SJSA1 (cell line): ENCODE results near the gene CMTM2. TPM values are rescaled to one million over a fixed set of nuclear protein-coding genes. Genes with fewer than 3 reads are reported as not detected.
A peak's percentile ranks its signal among the peaks of the same experiment; 100 is the strongest.

Source experiments
- DNase-seq, 2 experiments: peaks; one replicate each; pipeline ENCODE4 v3.0.0-alpha.2; 2015 to 2020; ENCODE audit warnings: low spot score in 2 of 2, low read depth in 1 of 2
- H3K27ac ChIP-seq: fragments of 250-450 bp; sonication (Bioruptor Pico); 2 replicates; pipeline ENCODE4 v1.5.1; 2020; ENCODE audit warnings: mild to moderate bottlenecking, moderate library complexity
- H3K27me3 ChIP-seq: fragments of 250-450 bp; sonication (Bioruptor Pico); replicated peaks from 2 replicates; pipeline ENCODE4 v1.5.1; 2020; ENCODE audit warnings: mild to moderate bottlenecking, moderate library complexity
- H3K36me3 ChIP-seq: fragments of 250-450 bp; sonication (Bioruptor Pico); 2 replicates; pipeline ENCODE4 v1.5.1; 2020; ENCODE audit warnings: mild to moderate bottlenecking
- H3K4me1 ChIP-seq: fragments of 250-450 bp; sonication (Bioruptor Pico); replicated peaks from 2 replicates; pipeline ENCODE4 v1.6.1; 2021; ENCODE audit warnings: mild to moderate bottlenecking
- H3K4me3 ChIP-seq: fragments of 250-450 bp; sonication (Bioruptor Pico); 2 replicates; pipeline ENCODE4 v1.5.1; 2020; ENCODE audit warnings: mild to moderate bottlenecking
- H3K9me3 ChIP-seq: fragments of 250-450 bp; sonication (Bioruptor Pico); replicated peaks from 2 replicates; pipeline ENCODE4 v1.5.1; 2020; ENCODE audit warnings: mild to moderate bottlenecking
- total RNA-seq: library from RNA; depleted of rRNA; stranded (reverse); fragments of >200 nt; shearing (Covaris generic); gene quantifications from 2 replicates; pipeline ENCODE4 v1.2.3, GENCODE V29; 2014; rRNA removed

Gene CMTM2
- total RNA-seq, result 1.6 TPM in 1 of 2 replicates, not detected in the other

- no peak within 1 kb of the TSS for H3K27ac ChIP-seq
These were observed at the start of gene CMTM2 for GRCh38 chr16:66578651-66579531. CMTM2 (plus strand) TSS chr16:66579463; CDS start chr16:66579608, 145 bp downstream.

GRCh38 chr16:66529475-66529874 is 49.8 kb upstream of the CMTM2 start:
- Histone ChIP-seq H3K4me3 (no peak overlapping the region), H3K27me3 (no peaks in the 10 kb centered on the region), H3K27ac (no peak overlapping the region), H3K36me3 (peaks cover 59% of the 10 kb centered on the region), H3K4me1 (no peaks in the 10 kb centered on the region), H3K9me3 (no peaks in the 10 kb centered on the region)
- peak in 1 of 2 experiments; percentile 27 for DNase-seq

More at GRCh38 chr16:66578651-66579531, at the start of gene CMTM2:
- no peaks in the 10 kb centered on the region for H3K36me3 ChIP-seq
- DNase-seq, result no peak
- no peaks in the 10 kb centered on the region for H3K27me3 ChIP-seq
- H3K4me3 ChIP-seq, result no peak within 1 kb of the TSS
- no peaks in the 10 kb centered on the region for H3K9me3 ChIP-seq
- no peaks in the 10 kb centered on the region for H3K4me1 ChIP-seq

DNA sequence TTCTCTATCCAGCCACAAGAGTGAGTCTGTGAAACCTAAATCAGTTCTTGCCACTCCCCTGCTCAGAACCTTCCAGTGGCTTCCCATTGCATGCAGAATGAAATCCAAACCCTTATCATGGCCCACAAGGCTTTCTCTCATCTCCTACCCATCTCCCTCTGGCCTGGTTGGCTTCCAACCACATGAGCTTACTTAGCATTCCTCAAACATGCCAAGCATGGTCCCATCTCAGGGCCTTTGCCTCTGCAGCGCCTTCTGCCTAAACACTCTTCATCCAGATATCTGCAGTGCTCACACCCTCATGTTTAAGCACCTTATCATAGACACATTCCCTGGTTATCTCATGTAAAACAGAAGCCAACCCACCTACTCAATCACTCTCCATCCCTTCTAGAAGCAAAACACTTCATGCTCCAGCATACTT is 44.9 kb upstream of the CMTM2 start:
- Histone ChIP-seq H3K4me3 (no peak overlapping the region), H3K27me3 (no peaks in the 10 kb centered on the region), H3K36me3 (peaks cover 52% of the 10 kb centered on the region), H3K4me1 (no peaks in the 10 kb centered on the region), H3K9me3 (no peaks in the 10 kb centered on the region), H3K27ac (no peak overlapping the region)
- DNase-seq, result peak in 1 of 2 experiments; percentile 25

DNA sequence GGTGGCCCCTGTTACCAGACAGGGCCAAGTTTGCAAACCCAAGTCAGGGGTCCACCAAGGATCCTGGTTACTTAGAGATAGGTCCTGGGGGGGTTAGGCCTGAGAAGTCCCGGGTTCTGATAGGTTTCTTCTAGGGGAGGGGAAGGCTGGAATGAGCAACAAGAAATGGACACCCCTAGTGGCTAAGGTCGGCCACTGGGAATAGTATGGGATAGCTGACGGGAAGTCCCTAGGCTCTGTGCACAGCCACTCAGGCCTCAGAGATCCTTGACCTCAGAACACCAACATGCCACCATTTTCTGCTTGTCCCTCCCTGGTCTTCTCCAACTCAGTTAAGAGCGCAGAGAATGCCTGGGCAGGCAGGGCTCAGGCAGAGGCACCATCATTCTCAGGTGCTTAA is 42.7 kb upstream of the CMTM2 start:
- H3K4me3 ChIP-seq, result no peak overlapping the region
- DNase-seq, result no peak
- H3K27ac ChIP-seq, result no peak overlapping the region
- peaks cover 41% of the 10 kb centered on the region for H3K36me3 ChIP-seq
- H3K27me3 ChIP-seq, result no peaks in the 10 kb centered on the region
- no peaks in the 10 kb centered on the region for H3K4me1 ChIP-seq
- H3K9me3 ChIP-seq, result no peaks in the 10 kb centered on the region

- Histone ChIP-seq H3K9me3 (no peaks in the 10 kb centered on the region), H3K36me3 (peaks cover 42% of the 10 kb centered on the region), H3K27ac (no peak overlapping the region), H3K27me3 (no peaks in the 10 kb centered on the region), H3K4me3 (no peak overlapping the region), H3K4me1 (no peaks in the 10 kb centered on the region)
- no peak for DNase-seq
These were observed 42.0 kb upstream of the CMTM2 start for GRCh38 chr16:66537236-66537635.

GRCh38 chr16:66538910-66539309 is 40.4 kb upstream of the CMTM2 start:
- no peak overlapping the region for H3K27ac ChIP-seq
- H3K4me1 ChIP-seq, result no peaks in the 10 kb centered on the region
- no peaks in the 10 kb centered on the region for H3K27me3 ChIP-seq
- H3K9me3 ChIP-seq, result no peaks in the 10 kb centered on the region
- DNase-seq, result no peak
- peaks cover 42% of the 10 kb centered on the region for H3K36me3 ChIP-seq
- no peak overlapping the region for H3K4me3 ChIP-seq

GRCh38 chr16:66539623-66540469 is 39.4 kb upstream of the CMTM2 start:
- no peak for DNase-seq
- no peak overlapping the region for H3K27ac ChIP-seq
- H3K4me3 ChIP-seq, result no peak overlapping the region
- peaks cover 42% of the 10 kb centered on the region for H3K36me3 ChIP-seq
- no peaks in the 10 kb centered on the region for H3K4me1 ChIP-seq
- H3K9me3 ChIP-seq, result no peaks in the 10 kb centered on the region
- no peaks in the 10 kb centered on the region for H3K27me3 ChIP-seq

DNA sequence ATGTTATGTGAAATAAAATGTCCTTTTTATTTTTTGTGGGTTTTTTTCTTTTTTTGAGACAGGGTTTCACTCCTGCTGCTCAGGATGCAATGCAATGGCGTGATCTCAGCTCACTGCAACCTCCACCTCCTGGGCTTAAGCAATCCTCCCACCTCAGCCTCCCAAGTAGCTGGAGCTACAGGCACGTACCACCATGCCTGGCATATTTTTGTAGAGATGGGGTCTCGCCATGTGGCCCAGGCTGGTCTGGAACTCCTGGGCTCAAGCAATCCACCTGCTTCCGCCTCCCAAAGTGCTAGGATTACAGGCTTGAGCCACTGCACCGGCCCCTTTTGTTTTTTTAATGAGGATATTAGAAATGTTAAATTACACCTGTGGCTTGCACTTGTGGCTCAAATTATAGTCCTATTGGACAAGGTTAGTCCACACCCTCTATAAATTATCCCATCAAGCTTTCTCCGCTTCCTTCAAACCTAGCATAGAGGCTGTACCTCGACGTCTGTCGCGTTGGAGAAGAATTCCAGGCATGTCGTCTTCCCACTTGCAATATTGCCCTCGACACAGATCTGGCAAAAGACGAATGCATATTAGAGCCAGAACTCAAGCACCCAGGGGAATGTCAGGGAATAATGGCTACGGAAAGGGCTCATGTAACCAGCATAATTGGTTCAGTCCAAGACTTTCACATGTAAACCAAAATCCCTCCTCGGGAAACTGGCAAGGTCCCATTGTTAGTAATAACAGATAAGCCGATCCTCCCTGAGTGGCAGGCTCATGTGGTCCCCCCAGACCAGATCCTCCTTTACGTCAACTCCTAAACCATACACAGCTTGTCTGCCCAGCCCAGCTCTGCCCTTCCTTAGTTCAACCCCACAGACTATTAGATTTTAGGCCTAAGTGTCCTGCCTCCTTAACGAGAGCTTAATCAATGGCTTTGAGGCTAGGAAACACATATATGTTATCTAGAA is 37.6 kb upstream of the CMTM2 start:
- Histone ChIP-seq H3K4me1 (no peaks in the 10 kb centered on the region), H3K36me3 (peaks cover 38% of the 10 kb centered on the region), H3K4me3 (no peak overlapping the region), H3K27me3 (no peaks in the 10 kb centered on the region), H3K27ac (no peak overlapping the region), H3K9me3 (no peaks in the 10 kb centered on the region)
- DNase-seq, result no peak

GRCh38 chr16:66542396-66542795 is 36.9 kb upstream of the CMTM2 start:
- Histone ChIP-seq H3K9me3 (no peaks in the 10 kb centered on the region), H3K27me3 (no peaks in the 10 kb centered on the region), H3K36me3 (peaks cover 34% of the 10 kb centered on the region), H3K4me1 (no peaks in the 10 kb centered on the region), H3K27ac (no peak overlapping the region), H3K4me3 (no peak overlapping the region)
- DNase-seq, result no peak

DNA sequence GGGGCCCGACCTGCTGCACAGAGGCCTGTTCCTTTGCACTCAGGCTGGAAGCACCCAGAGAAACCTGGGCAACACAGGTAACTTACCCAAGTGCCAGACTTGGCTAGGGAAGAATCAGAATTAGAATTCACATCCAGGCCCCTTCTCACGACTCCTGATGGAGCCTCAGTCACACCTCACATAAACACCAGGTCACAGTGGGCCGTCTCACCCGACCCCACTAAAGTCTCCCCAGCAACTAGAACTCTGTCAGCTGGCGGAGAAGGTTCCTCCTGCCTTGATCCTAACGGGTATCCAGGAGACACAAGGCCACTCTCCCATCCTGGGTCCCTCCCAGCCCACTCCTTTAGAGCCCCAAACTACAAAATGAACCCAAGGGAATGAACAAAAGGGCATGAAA is 35.7 kb upstream of the CMTM2 start:
- no peak for DNase-seq
- no peaks in the 10 kb centered on the region for H3K9me3 ChIP-seq
- H3K36me3 ChIP-seq, result peaks cover 24% of the 10 kb centered on the region
- H3K27ac ChIP-seq, result no peak overlapping the region
- H3K4me1 ChIP-seq, result peaks cover 3% of the 10 kb centered on the region
- no peaks in the 10 kb centered on the region for H3K27me3 ChIP-seq
- no peak overlapping the region for H3K4me3 ChIP-seq

GRCh38 chr16:66544016-66544757 is 35.1 kb upstream of the CMTM2 start:
- Histone ChIP-seq H3K4me1 (peaks cover 9% of the 10 kb centered on the region), H3K36me3 (peaks cover 18% of the 10 kb centered on the region), H3K27ac (no peak overlapping the region), H3K4me3 (no peak overlapping the region), H3K9me3 (no peaks in the 10 kb centered on the region), H3K27me3 (no peaks in the 10 kb centered on the region)
- DNase-seq, result no peak

DNA sequence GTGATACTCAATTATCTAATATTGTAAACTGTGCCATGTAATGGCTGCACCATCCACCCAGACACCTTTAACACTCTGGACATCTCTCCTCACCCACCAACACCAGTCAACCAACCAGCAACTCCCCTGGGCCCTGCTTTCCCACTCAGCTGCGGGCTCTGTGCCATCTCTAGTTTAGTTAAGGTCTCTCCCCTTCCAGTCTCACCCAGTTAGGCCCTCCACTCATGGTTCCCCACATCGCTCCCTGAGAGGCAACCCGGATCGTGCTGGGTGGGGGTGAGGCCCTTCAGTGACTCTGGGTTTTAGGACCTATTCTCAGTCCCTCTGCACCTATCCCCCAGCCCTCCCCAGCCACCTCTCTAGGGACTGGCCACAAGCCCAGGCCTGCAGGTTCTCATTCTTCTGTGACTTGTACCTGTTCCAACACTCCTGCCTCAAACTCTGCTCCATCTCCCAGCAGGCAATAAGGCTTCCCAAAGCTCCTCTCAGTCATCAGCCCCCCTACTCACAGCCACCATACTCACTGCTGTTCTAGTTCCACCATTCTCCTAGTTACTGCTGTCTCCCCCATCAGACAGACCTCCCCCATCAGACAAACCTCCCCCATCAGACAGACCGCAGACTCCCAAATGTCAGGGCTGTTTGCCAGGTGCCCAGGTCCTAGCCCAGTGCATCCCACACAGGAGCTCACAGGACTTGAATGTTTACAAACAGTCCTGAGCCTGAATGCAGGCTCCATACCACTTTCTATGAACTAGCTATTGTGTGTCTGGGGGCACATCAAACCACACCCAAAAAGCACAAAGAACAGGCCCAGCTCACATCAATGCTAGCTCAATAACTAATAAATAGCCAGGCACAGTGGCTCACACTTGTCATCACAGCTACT is 31.9 kb upstream of the CMTM2 start:
- H3K27me3 ChIP-seq, result no peaks in the 10 kb centered on the region
- H3K4me3 ChIP-seq, result no peak overlapping the region
- H3K27ac ChIP-seq, result no peak overlapping the region
- DNase-seq, result no peak
- peaks cover 9% of the 10 kb centered on the region for H3K36me3 ChIP-seq
- H3K9me3 ChIP-seq, result no peaks in the 10 kb centered on the region
- H3K4me1 ChIP-seq, result peaks cover 34% of the 10 kb centered on the region
